SJSA1 (cell line): ENCODE measurements around the gene SH3PXD2B. TPM values are rescaled to one million over a fixed set of nuclear protein-coding genes. Genes with fewer than 3 reads are reported as not detected.

Experiments used
- DNase-seq, 2 experiments: peaks; one replicate each; pipeline ENCODE4 v3.0.0-alpha.2; 2015 to 2020; ENCODE audit warnings: low spot score in 2 of 2, low read depth in 1 of 2
- H3K27ac ChIP-seq: fragments of 250-450 bp; sonication (Bioruptor Pico); 2 replicates; pipeline ENCODE4 v1.5.1; 2020; ENCODE audit warnings: mild to moderate bottlenecking, moderate library complexity
- H3K27me3 ChIP-seq: fragments of 250-450 bp; sonication (Bioruptor Pico); replicated peaks from 2 replicates; pipeline ENCODE4 v1.5.1; 2020; ENCODE audit warnings: mild to moderate bottlenecking, moderate library complexity
- H3K36me3 ChIP-seq: fragments of 250-450 bp; sonication (Bioruptor Pico); 2 replicates; pipeline ENCODE4 v1.5.1; 2020; ENCODE audit warnings: mild to moderate bottlenecking
- H3K4me1 ChIP-seq: fragments of 250-450 bp; sonication (Bioruptor Pico); replicated peaks from 2 replicates; pipeline ENCODE4 v1.6.1; 2021; ENCODE audit warnings: mild to moderate bottlenecking
- H3K4me3 ChIP-seq: fragments of 250-450 bp; sonication (Bioruptor Pico); 2 replicates; pipeline ENCODE4 v1.5.1; 2020; ENCODE audit warnings: mild to moderate bottlenecking
- H3K9me3 ChIP-seq: fragments of 250-450 bp; sonication (Bioruptor Pico); replicated peaks from 2 replicates; pipeline ENCODE4 v1.5.1; 2020; ENCODE audit warnings: mild to moderate bottlenecking
- total RNA-seq: library from RNA; depleted of rRNA; stranded (reverse); fragments of >200 nt; shearing (Covaris generic); gene quantifications from 2 replicates; pipeline ENCODE4 v1.2.3, GENCODE V29; 2014

The SH3PXD2B gene
- total RNA-seq, 1 experiment from 2014 or later: 32.3 TPM

- Histone ChIP-seq H3K9me3 (no peaks in the 10 kb centered on the region), H3K4me3 (no peak overlapping the region), H3K27ac (no peak overlapping the region), H3K27me3 (no peaks in the 10 kb centered on the region), H3K4me1 (peaks cover 9% of the 10 kb centered on the region), H3K36me3 (peaks cover 33% of the 10 kb centered on the region)
- no peak for DNase-seq
Observed at GRCh38 chr5:172433071-172433470, 21.3 kb downstream of the SH3PXD2B start.

- Histone ChIP-seq H3K27me3 (no peaks in the 10 kb centered on the region), H3K4me3 (no peak overlapping the region), H3K4me1 (no peaks in the 10 kb centered on the region), H3K27ac (no peak overlapping the region), H3K9me3 (no peaks in the 10 kb centered on the region), H3K36me3 (peaks cover 26% of the 10 kb centered on the region)
- DNase-seq: no peak
Observed at GRCh38 chr5:172430354-172430753, 24.0 kb downstream of the SH3PXD2B start.

GRCh38 chr5:172429201-172429940, 25.0 kb downstream of the SH3PXD2B start:
- peaks cover 20% of the 10 kb centered on the region for H3K36me3 ChIP-seq
- H3K27me3 ChIP-seq: no peaks in the 10 kb centered on the region
- no peaks in the 10 kb centered on the region for H3K9me3 ChIP-seq
- no peak for DNase-seq
- no peaks in the 10 kb centered on the region for H3K4me1 ChIP-seq
- H3K27ac ChIP-seq: no peak overlapping the region
- H3K4me3 ChIP-seq: no peak overlapping the region

- H3K27ac ChIP-seq: no peak overlapping the region
- H3K4me1 ChIP-seq: no peaks in the 10 kb centered on the region
- H3K9me3 ChIP-seq: no peaks in the 10 kb centered on the region
- no peak overlapping the region for H3K4me3 ChIP-seq
- DNase-seq: no peak
- no peaks in the 10 kb centered on the region for H3K27me3 ChIP-seq
- peaks cover 25% of the 10 kb centered on the region for H3K36me3 ChIP-seq
Observed at GRCh38 chr5:172428224-172429166, 25.8 kb downstream of the SH3PXD2B start.

- Histone ChIP-seq H3K27ac (no peak overlapping the region), H3K9me3 (no peaks in the 10 kb centered on the region), H3K36me3 (peaks cover 32% of the 10 kb centered on the region), H3K4me1 (no peaks in the 10 kb centered on the region), H3K27me3 (no peaks in the 10 kb centered on the region), H3K4me3 (no peak overlapping the region)
- no peak for DNase-seq
Observed at GRCh38 chr5:172427202-172427601, 27.1 kb downstream of the SH3PXD2B start.

GRCh38 chr5:172426086-172426485, 28.2 kb downstream of the SH3PXD2B start:
- H3K27ac ChIP-seq: no peak overlapping the region
- no peaks in the 10 kb centered on the region for H3K27me3 ChIP-seq
- no peaks in the 10 kb centered on the region for H3K9me3 ChIP-seq
- no peaks in the 10 kb centered on the region for H3K4me1 ChIP-seq
- no peak for DNase-seq
- H3K36me3 ChIP-seq: peaks cover 36% of the 10 kb centered on the region
- no peak overlapping the region for H3K4me3 ChIP-seq

GRCh38 chr5:172425402-172425801, 28.9 kb downstream of the SH3PXD2B start:
- Histone ChIP-seq H3K9me3 (no peaks in the 10 kb centered on the region), H3K4me3 (no peak overlapping the region), H3K27ac (no peak overlapping the region), H3K4me1 (no peaks in the 10 kb centered on the region), H3K36me3 (peaks cover 41% of the 10 kb centered on the region), H3K27me3 (no peaks in the 10 kb centered on the region)
- DNase-seq: no peak

- H3K9me3 ChIP-seq: no peaks in the 10 kb centered on the region
- H3K27ac ChIP-seq: no peak overlapping the region
- H3K4me1 ChIP-seq: no peaks in the 10 kb centered on the region
- DNase-seq: no peak
- no peak overlapping the region for H3K4me3 ChIP-seq
- H3K27me3 ChIP-seq: no peaks in the 10 kb centered on the region
- peaks cover 47% of the 10 kb centered on the region for H3K36me3 ChIP-seq
Observed at GRCh38 chr5:172424808-172425207, 29.5 kb downstream of the SH3PXD2B start.

- no peaks in the 10 kb centered on the region for H3K27me3 ChIP-seq
- H3K9me3 ChIP-seq: no peaks in the 10 kb centered on the region
- H3K27ac ChIP-seq: no peak overlapping the region
- H3K36me3 ChIP-seq: peaks cover 54% of the 10 kb centered on the region
- no peak overlapping the region for H3K4me3 ChIP-seq
- H3K4me1 ChIP-seq: peaks cover 2% of the 10 kb centered on the region; the same call in 1 of the 2 replicates
- DNase-seq: no peak
Observed at GRCh38 chr5:172424111-172424490, 30.2 kb downstream of the SH3PXD2B start.

GRCh38 chr5:172423379-172424110, 30.8 kb downstream of the SH3PXD2B start:
- Histone ChIP-seq H3K27me3 (no peaks in the 10 kb centered on the region), H3K4me3 (no peak overlapping the region), H3K4me1 (peaks cover 8% of the 10 kb centered on the region), H3K27ac (no peak overlapping the region), H3K9me3 (no peaks in the 10 kb centered on the region), H3K36me3 (peaks cover 60% of the 10 kb centered on the region)
- DNase-seq: no peak

GRCh38 chr5:172422255-172422654, 32.1 kb downstream of the SH3PXD2B start:
- no peak overlapping the region for H3K4me3 ChIP-seq

GRCh38 chr5:172421020-172421419, 33.3 kb downstream of the SH3PXD2B start:
- no peak overlapping the region for H3K27ac ChIP-seq
- no peak for DNase-seq

More at GRCh38 chr5:172422255-172422654, 32.1 kb downstream of the SH3PXD2B start:
- peaks cover 69% of the 10 kb centered on the region for H3K36me3 ChIP-seq
- H3K27me3 ChIP-seq: no peaks in the 10 kb centered on the region
- DNase-seq: no peak
- no peaks in the 10 kb centered on the region for H3K9me3 ChIP-seq
- no peak overlapping the region for H3K27ac ChIP-seq
- H3K4me1 ChIP-seq: peaks cover 15% of the 10 kb centered on the region

GRCh38 chr5:172420235-172420939, 33.9 kb downstream of the SH3PXD2B start:
- H3K36me3 ChIP-seq: peaks cover 72% of the 10 kb centered on the region
- H3K4me1 ChIP-seq: peaks cover 15% of the 10 kb centered on the region
- DNase-seq: no peak
- H3K27ac ChIP-seq: no peak overlapping the region
- H3K4me3 ChIP-seq: no peak overlapping the region
- no peaks in the 10 kb centered on the region for H3K9me3 ChIP-seq
- H3K27me3 ChIP-seq: no peaks in the 10 kb centered on the region

More at GRCh38 chr5:172421020-172421419, 33.3 kb downstream of the SH3PXD2B start:
- peaks cover 15% of the 10 kb centered on the region for H3K4me1 ChIP-seq
- peaks cover 69% of the 10 kb centered on the region for H3K36me3 ChIP-seq
- H3K9me3 ChIP-seq: no peaks in the 10 kb centered on the region
- no peaks in the 10 kb centered on the region for H3K27me3 ChIP-seq
- no peak overlapping the region for H3K4me3 ChIP-seq
